Ascending aorta (tissue), 2 donors: ENCODE data around the gene OPRL1. TPM values are rescaled to one million over a fixed set of nuclear protein-coding genes. Genes with fewer than 3 reads are reported as not detected.

Experiments used
- DNase-seq, 2 donors: peaks; one replicate each; pipeline ENCODE4 v3.0.0-alpha.2; 2019; ENCODE audit warnings: low spot score in 2 of 2
- H3K27ac ChIP-seq, 2 donors: fragments of 200-600 bp; sonication (generic); one replicate each; pipeline ENCODE4 v1.5.1; 2016 to 2017; ENCODE audit warnings: mild to moderate bottlenecking in 1 of 2
- H3K27me3 ChIP-seq: fragments of 200-600 bp; sonication (generic); one replicate; pipeline ENCODE4 v1.5.1; 2017
- H3K36me3 ChIP-seq, 2 donors: fragments of 200-600 bp; sonication (generic); one replicate each; pipeline ENCODE4 v1.5.1; 2016
- H3K4me1 ChIP-seq, 2 donors: fragments of 200-600 bp; sonication (generic); one replicate each; pipeline ENCODE4 v1.5.1; 2016 to 2017; ENCODE audit warnings: mild to moderate bottlenecking in 1 of 2
- H3K4me3 ChIP-seq, 2 donors: fragments of 200-600 bp; sonication (generic); one replicate each; pipeline ENCODE4 v1.5.1; 2016 to 2017; ENCODE audit warnings: mild to moderate bottlenecking in 1 of 2
- H3K9me3 ChIP-seq, 2 donors: fragments of 200-600 bp; sonication (generic); one replicate each; pipeline ENCODE4 v1.5.1; 2016
- intact Hi-C: fragments of 100-400 bp; cut with DNase I; formaldehyde crosslinking; loops from one replicate; pipeline ENCODE4 v1.15.1; 2023
- total RNA-seq: library from RNA; depleted of rRNA; stranded (reverse); fragments of >200 nt; gene quantifications from one replicate; pipeline ENCODE4 v1.1.0, GENCODE V29; 2016
- TF ChIP-seq, protein P1 (sequence below), 3 experiments: fragments of 200-600 bp in 2 of 3; fragments of 450-650 bp in 1 of 3; sonication (generic) in 2 of 3; IDR thresholded peaks; one replicate each; pipeline ENCODE4 v1.5.1; 2016 to 2019; ENCODE audit warnings: antibody characterized with exemption in 3 of 3, mild to moderate bottlenecking in 1 of 3, moderate library complexity in 1 of 3

OPRL1 gene
- total RNA-seq, 1 donor from 2014 or later: 0.21 TPM

DNA sequence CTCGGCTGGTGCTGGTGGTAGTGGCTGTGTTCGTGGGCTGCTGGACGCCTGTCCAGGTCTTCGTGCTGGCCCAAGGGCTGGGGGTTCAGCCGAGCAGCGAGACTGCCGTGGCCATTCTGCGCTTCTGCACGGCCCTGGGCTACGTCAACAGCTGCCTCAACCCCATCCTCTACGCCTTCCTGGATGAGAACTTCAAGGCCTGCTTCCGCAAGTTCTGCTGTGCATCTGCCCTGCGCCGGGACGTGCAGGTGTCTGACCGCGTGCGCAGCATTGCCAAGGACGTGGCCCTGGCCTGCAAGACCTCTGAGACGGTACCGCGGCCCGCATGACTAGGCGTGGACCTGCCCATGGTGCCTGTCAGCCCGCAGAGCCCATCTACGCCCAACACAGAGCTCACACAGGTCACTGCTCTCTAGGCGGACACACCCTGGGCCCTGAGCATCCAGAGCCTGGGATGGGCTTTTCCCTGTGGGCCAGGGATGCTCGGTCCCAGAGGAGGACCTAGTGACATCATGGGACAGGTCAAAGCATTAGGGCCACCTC is 18.7 kb downstream of the OPRL1 start:
- DNase-seq: no peak
- Histone ChIP-seq H3K4me3 (no peak overlapping the region), H3K4me1 (no peaks in the 10 kb centered on the region), H3K27ac (no peak overlapping the region), H3K36me3 (no peaks in the 10 kb centered on the region), H3K27me3 (peaks cover 4% of the 10 kb centered on the region), H3K9me3 (no peaks in the 10 kb centered on the region)
- intact Hi-C loops: no loop called here
- TF ChIP-seq, protein P1, sequence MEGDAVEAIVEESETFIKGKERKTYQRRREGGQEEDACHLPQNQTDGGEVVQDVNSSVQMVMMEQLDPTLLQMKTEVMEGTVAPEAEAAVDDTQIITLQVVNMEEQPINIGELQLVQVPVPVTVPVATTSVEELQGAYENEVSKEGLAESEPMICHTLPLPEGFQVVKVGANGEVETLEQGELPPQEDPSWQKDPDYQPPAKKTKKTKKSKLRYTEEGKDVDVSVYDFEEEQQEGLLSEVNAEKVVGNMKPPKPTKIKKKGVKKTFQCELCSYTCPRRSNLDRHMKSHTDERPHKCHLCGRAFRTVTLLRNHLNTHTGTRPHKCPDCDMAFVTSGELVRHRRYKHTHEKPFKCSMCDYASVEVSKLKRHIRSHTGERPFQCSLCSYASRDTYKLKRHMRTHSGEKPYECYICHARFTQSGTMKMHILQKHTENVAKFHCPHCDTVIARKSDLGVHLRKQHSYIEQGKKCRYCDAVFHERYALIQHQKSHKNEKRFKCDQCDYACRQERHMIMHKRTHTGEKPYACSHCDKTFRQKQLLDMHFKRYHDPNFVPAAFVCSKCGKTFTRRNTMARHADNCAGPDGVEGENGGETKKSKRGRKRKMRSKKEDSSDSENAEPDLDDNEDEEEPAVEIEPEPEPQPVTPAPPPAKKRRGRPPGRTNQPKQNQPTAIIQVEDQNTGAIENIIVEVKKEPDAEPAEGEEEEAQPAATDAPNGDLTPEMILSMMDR (IDR thresholded peaks at IDR 0.05): no peak

DNA sequence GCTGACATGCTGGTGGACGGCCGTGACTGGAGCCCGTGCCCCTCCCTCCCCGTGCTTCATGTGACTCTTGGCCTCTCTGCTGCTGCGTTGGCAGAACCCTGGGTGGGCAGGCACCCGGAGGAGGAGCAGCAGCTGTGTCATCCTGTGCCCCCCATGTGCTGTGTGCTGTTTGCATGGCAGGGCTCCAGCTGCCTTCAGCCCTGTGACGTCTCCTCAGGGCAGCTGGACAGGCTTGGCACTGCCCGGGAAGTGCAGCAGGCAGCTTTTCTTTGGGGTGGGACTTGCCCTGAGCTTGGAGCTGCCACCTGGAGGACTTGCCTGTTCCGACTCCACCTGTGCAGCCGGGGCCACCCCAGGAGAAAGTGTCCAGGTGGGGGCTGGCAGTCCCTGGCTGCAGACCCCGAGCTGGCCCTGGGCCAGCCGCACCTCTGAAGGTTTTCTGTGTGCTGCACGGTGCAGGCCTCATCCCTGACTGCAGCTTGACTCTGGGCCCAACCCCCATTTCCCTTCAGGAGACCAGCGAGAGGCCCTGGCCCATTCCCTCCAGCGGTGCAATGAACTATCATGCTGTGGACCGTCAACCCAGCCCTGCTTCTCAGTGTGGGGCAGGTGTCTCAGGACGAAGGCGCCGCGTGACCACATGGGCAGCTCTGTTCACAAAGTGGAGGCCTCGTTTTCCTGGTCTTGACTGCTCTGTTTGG is 19.4 kb downstream of the OPRL1 start:
- TF ChIP-seq, protein P1 (IDR thresholded peaks at IDR 0.05): no peak
- Histone ChIP-seq H3K9me3 (no peaks in the 10 kb centered on the region), H3K27me3 (peaks cover 4% of the 10 kb centered on the region), H3K4me3 (no peak overlapping the region), H3K27ac (no peak overlapping the region), H3K4me1 (no peaks in the 10 kb centered on the region), H3K36me3 (no peaks in the 10 kb centered on the region)
- intact Hi-C loops: no loop called here
- DNase-seq: no peak

DNA sequence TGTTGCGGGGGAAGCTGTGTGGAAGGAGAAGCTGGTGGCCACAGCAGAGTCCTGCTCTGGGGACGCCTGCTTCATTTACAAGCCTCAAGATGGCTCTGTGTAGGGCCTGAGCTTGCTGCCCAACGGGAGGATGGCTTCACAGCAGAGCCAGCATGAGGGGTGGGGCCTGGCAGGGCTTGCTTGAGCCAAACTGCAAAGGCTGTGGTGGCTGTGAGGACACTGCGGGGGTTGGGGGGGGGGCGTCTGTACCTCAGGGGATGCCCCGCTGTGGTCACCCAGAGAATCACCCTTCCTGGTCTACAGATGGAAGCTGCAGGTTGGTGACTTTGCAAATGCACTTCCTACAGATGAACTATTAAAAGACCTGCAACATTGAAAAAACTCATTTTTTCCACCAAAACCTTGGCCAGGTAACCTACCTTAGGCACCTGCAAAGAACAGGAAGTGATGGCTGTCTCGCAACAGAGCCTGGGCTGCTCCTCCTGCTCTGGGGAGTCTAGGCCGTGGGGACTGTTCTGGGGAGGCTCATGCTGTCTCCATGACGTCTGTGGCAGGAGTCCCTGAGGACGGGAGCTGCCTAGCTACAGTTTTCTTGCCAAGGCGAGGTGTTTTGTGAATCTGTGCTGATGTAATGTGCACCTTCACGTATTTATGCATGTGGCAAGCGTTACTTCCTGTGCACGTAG is 20.1 kb downstream of the OPRL1 start:
- Histone ChIP-seq H3K4me1 (no peaks in the 10 kb centered on the region), H3K36me3 (no peaks in the 10 kb centered on the region), H3K27ac (no peak overlapping the region), H3K9me3 (no peaks in the 10 kb centered on the region), H3K4me3 (no peak overlapping the region), H3K27me3 (peaks cover 4% of the 10 kb centered on the region)
- TF ChIP-seq, protein P1 (IDR thresholded peaks at IDR 0.05): no peak
- DNase-seq: no peak
- intact Hi-C loops: no loop called here

DNA sequence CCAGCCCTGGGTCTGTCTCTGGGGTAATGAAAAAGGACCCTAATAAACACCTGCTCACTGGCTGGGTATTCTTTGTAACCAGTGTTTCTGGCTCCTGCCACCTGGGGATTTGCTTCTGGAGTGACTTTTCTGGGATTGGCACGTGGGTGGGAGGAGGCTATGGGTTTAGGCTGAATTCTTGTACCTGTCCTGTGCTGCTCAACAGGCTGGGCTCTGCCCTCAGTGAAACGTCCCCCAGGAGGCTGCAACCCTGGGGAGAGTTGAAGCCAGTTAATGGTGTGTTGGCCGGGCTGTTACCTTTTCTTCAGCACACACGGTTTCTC is 20.6 kb downstream of the OPRL1 start:
- peaks cover 4% of the 10 kb centered on the region for H3K27me3 ChIP-seq
- no peak for DNase-seq
- no peaks in the 10 kb centered on the region for H3K4me1 ChIP-seq
- H3K4me3 ChIP-seq: no peak overlapping the region
- no peaks in the 10 kb centered on the region for H3K9me3 ChIP-seq
- H3K27ac ChIP-seq: no peak overlapping the region
- TF ChIP-seq, protein P1 (IDR thresholded peaks at IDR 0.05): no peak
- intact Hi-C loops: no loop called here
- no peaks in the 10 kb centered on the region for H3K36me3 ChIP-seq

DNA sequence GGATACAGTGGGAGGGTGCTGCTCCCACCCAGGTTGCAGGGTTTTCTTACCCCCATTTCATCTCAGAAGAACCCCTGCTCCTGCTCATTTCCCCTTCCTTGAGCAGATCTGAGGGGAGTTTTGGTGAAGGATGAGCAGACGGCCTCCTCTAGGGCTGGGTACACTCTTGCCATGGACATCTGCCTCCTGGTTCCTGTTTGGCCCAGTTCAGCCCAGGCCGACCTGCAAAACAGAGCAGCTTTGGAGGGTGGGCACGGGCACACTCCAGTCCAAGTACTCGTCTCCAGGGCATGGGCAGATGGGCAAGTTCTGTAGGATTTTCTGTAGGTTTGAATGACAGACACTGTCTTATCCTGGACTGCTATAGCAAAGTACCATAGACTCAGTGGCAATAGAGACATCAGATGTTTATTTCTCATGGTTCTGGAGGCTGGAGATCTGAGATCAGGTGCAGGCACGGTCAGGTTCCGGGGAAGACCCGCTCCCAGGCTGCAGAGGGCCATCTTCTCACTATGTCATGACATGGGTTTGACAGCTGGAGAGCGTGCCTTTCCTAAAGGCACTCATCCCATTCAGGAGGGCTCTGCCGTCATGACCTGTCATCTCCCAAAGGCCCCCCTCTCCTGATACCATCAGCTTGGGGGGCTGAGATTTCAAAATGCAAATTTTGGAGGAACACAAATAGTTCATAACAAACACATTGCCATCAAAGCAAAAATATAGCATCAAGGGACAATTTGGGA is 21.2 kb downstream of the OPRL1 start:
- Histone ChIP-seq H3K27ac (no peak overlapping the region), H3K36me3 (no peaks in the 10 kb centered on the region), H3K4me3 (no peak overlapping the region), H3K4me1 (no peaks in the 10 kb centered on the region), H3K9me3 (no peaks in the 10 kb centered on the region), H3K27me3 (peaks cover 4% of the 10 kb centered on the region)
- TF ChIP-seq, protein P1 (IDR thresholded peaks at IDR 0.05): no peak
- DNase-seq: no peak
- intact Hi-C loops: no loop called here
